PC-9 (cell line): ENCODE data around the gene ANKRD11. TPM values are rescaled to one million over a fixed set of nuclear protein-coding genes. Genes with fewer than 3 reads are reported as not detected.

Experiments
- BruUV-seq: library from RNA; stranded (reverse); fragments of 400-500 nt; replicated peaks from 2 replicates; lab custom pipeline; 2021; lab: Mats Ljungman, UMichigan
- CTCF ChIA-PET: fragments of 300-600 bp; sonication (Branson Sonifier 250); formaldehyde crosslinking; loops from one replicate; lab custom pipeline; 2022; ENCODE audit warnings: antibody characterized with exemption; lab: Charles Lee
- POLR2A ChIA-PET: fragments of 300-600 bp; sonication (Branson Sonifier 250); formaldehyde crosslinking; loops from one replicate; lab custom pipeline; 2022; ENCODE audit warnings: antibody characterized with exemption; ENCODE audit not compliant: unreplicated experiment; lab: Charles Lee
- DNase-seq, 2 experiments: peaks; one replicate each; pipeline versions ENCODE4 v3.0.0 to v3.0.0-alpha.2; 2015 to 2022; ENCODE audit warnings: mixed read lengths in 1 of 2
- H2AFZ ChIP-seq: fragments of 200-600 bp; sonication (generic); 2 replicates; pipeline ENCODE4 v1.8.1; 2017; ENCODE audit warnings: antibody characterized with exemption
- H3F3A ChIP-seq: fragments of 200-600 bp; sonication (generic); 2 replicates; pipeline ENCODE4 v1.8.1; 2017; ENCODE audit warnings: antibody characterized with exemption, mild to moderate bottlenecking, low read depth; ENCODE audit not compliant: insufficient read depth
- H3K27ac ChIP-seq: fragments of 200-600 bp; sonication (generic); 2 replicates; pipeline ENCODE4 v1.6.1; 2016; ENCODE audit warnings: mixed run types
- H3K27me3 ChIP-seq: fragments of 200-600 bp; sonication (generic); 2 replicates; pipeline ENCODE4 v1.6.1; 2016; ENCODE audit warnings: low read depth, mixed run types; ENCODE audit not compliant: insufficient read depth
- H3K36me3 ChIP-seq: fragments of 200-600 bp; sonication (generic); 2 replicates; pipeline ENCODE4 v1.6.1; 2016; ENCODE audit warnings: low read depth, mixed run types
- H3K4me1 ChIP-seq: fragments of 200-600 bp; sonication (generic); replicated peaks from 2 replicates; pipeline ENCODE4 v1.6.1; 2016; ENCODE audit warnings: mixed run types; ENCODE audit not compliant: insufficient read depth
- H3K4me2 ChIP-seq: fragments of 200-600 bp; sonication (generic); 2 replicates; pipeline ENCODE4 v1.6.1; 2017; ENCODE audit warnings: mixed run types
- H3K4me3 ChIP-seq: fragments of 200-600 bp; sonication (generic); 2 replicates; pipeline ENCODE4 v1.6.1; 2016; ENCODE audit warnings: mixed run types
- H3K79me2 ChIP-seq: fragments of 200-600 bp; sonication (generic); 2 replicates; pipeline ENCODE4 v1.6.1; 2017; ENCODE audit warnings: low read depth, mixed run types
- H3K9me2 ChIP-seq: fragments of 200-600 bp; sonication (generic); 2 replicates; pipeline ENCODE4 v1.8.1; 2017; ENCODE audit warnings: mild to moderate bottlenecking; ENCODE audit not compliant: insufficient read depth
- H3K9me3 ChIP-seq: fragments of 200-600 bp; sonication (generic); 2 replicates; pipeline ENCODE4 v1.8.1; 2016; ENCODE audit warnings: low read depth; ENCODE audit not compliant: insufficient read depth
- H4K20me1 ChIP-seq: fragments of 200-600 bp; sonication (generic); 2 replicates; pipeline ENCODE4 v1.8.1; 2017; ENCODE audit not compliant: insufficient read depth
- EZH2 ChIP-seq: fragments of 200-600 bp; sonication (generic); IDR thresholded peaks from 2 replicates; pipeline ENCODE4 v1.8.0; 2017; ENCODE audit warnings: antibody characterized with exemption, low read depth
- intact Hi-C: fragments of 100-400 bp; cut with micrococcal nuclease; formaldehyde crosslinking; loops from one replicate; pipeline ENCODE4 v1.10.0; 2022; ENCODE audit not compliant: unreplicated experiment
- total RNA-seq: library from RNA; stranded (reverse); gene quantifications from 2 replicates; pipeline ENCODE4 v1.2.3, GENCODE V29; 2021
- TF ChIP-seq, protein P1 (sequence below): fragments of 200-600 bp; sonication (generic); conservative IDR thresholded peaks from 2 replicates; pipeline ENCODE4 v1.6.1; 2017; ENCODE audit warnings: mixed run types, antibody characterized with exemption, mild to moderate bottlenecking, moderate library complexity

Gene ANKRD11
- total RNA-seq, 1 experiment from 2014 or later: 220 TPM

DNA sequence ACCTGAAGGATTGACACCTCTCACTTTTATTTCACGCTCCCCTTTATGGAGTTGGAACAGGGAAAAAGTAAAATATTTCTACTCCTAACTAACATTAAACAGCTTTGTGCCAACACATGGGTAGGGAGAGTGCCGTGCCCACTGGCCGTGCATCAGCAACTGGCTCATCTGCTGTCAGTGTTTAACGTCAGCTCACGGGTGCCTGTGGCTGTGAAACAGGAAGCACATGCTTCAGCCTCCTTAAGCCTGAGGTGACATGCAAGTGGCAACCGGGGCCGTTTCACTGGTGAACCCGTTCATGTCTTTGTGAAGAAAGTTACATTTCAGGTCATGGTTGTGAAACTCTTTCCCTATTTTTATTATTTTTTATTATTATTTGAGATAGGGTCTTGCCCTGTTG is 21.0 kb upstream of the ANKRD11 start:
- H4K20me1 ChIP-seq: peaks cover 13% of the 10 kb centered on the region
- no peak for TF ChIP-seq EZH2
- TF ChIP-seq, protein P1, sequence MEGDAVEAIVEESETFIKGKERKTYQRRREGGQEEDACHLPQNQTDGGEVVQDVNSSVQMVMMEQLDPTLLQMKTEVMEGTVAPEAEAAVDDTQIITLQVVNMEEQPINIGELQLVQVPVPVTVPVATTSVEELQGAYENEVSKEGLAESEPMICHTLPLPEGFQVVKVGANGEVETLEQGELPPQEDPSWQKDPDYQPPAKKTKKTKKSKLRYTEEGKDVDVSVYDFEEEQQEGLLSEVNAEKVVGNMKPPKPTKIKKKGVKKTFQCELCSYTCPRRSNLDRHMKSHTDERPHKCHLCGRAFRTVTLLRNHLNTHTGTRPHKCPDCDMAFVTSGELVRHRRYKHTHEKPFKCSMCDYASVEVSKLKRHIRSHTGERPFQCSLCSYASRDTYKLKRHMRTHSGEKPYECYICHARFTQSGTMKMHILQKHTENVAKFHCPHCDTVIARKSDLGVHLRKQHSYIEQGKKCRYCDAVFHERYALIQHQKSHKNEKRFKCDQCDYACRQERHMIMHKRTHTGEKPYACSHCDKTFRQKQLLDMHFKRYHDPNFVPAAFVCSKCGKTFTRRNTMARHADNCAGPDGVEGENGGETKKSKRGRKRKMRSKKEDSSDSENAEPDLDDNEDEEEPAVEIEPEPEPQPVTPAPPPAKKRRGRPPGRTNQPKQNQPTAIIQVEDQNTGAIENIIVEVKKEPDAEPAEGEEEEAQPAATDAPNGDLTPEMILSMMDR: no peak
- intact Hi-C loops: no loop called here
- POLR2A ChIA-PET: no interaction called here
- no peak overlapping the region for H3K4me3 ChIP-seq
- no peaks in the 10 kb centered on the region for H3K27me3 ChIP-seq
- no peak overlapping the region for H3K4me2 ChIP-seq
- H3K79me2 ChIP-seq: peaks cover 51% of the 10 kb centered on the region
- no peaks in the 10 kb centered on the region for H3K9me3 ChIP-seq
- peaks cover 21% of the 10 kb centered on the region; the same call in 1 of the 2 replicates for H3F3A ChIP-seq
- H3K36me3 ChIP-seq: peaks cover 11% of the 10 kb centered on the region
- no peaks in the 10 kb centered on the region for H3K9me2 ChIP-seq
- DNase-seq: no peak
- H3K27ac ChIP-seq: no peak overlapping the region
- H3K4me1 ChIP-seq: peaks cover 20% of the 10 kb centered on the region
- CTCF ChIA-PET: interaction anchor here (1.0 kb wide), 1 partner anchor 264 kb away, joined by 4 read pairs; no protein-coding TSS in a partner anchor
- BruUV-seq: no TSS peak
- H2AFZ ChIP-seq: no peak overlapping the region

GRCh38 chr16:89510526-89510925 is 20.2 kb upstream of the ANKRD11 start:
- H3K79me2 ChIP-seq: peaks cover 51% of the 10 kb centered on the region
- BruUV-seq: no TSS peak
- H3K4me3 ChIP-seq: no peak overlapping the region
- no peak for DNase-seq
- no peak overlapping the region for H3K4me2 ChIP-seq
- no peaks in the 10 kb centered on the region for H3K9me3 ChIP-seq
- peaks cover 29% of the 10 kb centered on the region for H3K4me1 ChIP-seq
- peaks cover 29% of the 10 kb centered on the region for H3F3A ChIP-seq
- peaks cover 8% of the 10 kb centered on the region for H3K36me3 ChIP-seq
- intact Hi-C loops: no loop called here
- POLR2A ChIA-PET: no interaction called here
- no peaks in the 10 kb centered on the region for H3K9me2 ChIP-seq
- H2AFZ ChIP-seq: no peak overlapping the region
- H4K20me1 ChIP-seq: peaks cover 13% of the 10 kb centered on the region
- TF ChIP-seq EZH2: no peak
- TF ChIP-seq, protein P1: no peak
- no peaks in the 10 kb centered on the region for H3K27me3 ChIP-seq
- H3K27ac ChIP-seq: no peak overlapping the region
- CTCF ChIA-PET: interaction anchor here (0.6 kb wide), 3 partner anchors 21 to 941 kb away, joined by 5 to 8 read pairs (median 6); no protein-coding TSS in a partner anchor

DNA sequence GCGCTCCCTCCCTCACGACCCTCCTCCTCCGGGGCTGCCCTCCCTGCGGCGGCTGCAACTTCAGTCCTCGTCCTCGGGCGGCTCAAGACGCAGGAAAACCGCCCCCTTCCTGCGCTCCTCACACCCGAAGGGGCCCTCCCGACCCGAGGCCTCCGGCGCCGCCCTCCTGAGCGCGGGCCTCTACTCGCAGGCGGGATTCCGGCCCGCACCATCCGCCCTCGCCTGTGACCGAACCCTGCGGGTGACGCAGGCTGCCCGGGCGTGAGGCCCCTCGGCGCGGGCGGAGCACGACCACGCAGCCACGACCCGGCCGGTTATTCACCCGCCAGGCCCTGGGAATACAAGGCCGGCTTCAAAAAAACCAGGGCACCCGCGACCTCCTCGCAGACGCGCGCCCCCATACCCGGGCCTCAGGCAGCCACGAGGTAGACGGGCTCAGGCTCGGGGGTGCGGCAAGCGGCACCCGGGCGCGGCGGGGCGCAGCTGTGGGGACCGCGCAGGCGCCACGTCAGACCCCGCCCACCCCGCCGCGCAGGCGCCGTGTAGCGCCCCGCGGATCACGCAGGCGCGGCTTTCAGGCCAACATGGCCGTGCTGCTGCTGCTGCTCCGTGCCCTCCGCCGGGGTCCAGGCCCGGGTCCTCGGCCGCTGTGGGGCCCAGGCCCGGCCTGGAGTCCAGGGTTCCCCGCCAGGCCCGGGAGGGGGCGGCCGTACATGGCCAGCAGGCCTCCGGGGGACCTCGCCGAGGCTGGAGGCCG is 17.7 kb upstream of the ANKRD11 start, which contains the start of gene SPG7:
Gene SPG7, plus strand, starts transcription at position 570 of the 757 bp plus-strand sequence. Its CDS starts 15 bp downstream, at position 585.
- TF ChIP-seq, protein P1: no peak
- TF ChIP-seq EZH2: no peak
- DNase-seq: peak; percentile 64 to 95
- peaks cover 57% of the 10 kb centered on the region for H3K79me2 ChIP-seq
- no peaks in the 10 kb centered on the region for H3K9me3 ChIP-seq
- CTCF ChIA-PET: interaction anchor here (0.5 to 0.6 kb wide), 2 partner anchors 28 to 44 kb away, joined by 4 read pairs; no protein-coding TSS in a partner anchor
- BruUV-seq: no TSS peak
- peaks cover 13% of the 10 kb centered on the region for H4K20me1 ChIP-seq
- intact Hi-C loops: loop anchor here (2.0 to 5.0 kb wide), 2 partner anchors 54 to 177 kb away; partner anchors contain the start of gene RPL13
- H3K27me3 ChIP-seq: no peaks in the 10 kb centered on the region
- H3K4me2 ChIP-seq: peak within 1 kb of the TSS; percentile 100
- H3K4me3 ChIP-seq: peak within 1 kb of the TSS; percentile 84
- POLR2A ChIA-PET: interaction anchor here (0.5 to 0.6 kb wide), 3 partner anchors 17 to 337 kb away, joined by 3 to 21 read pairs (median 3); partner anchors contain the start of gene CDH15
- peaks cover 49% of the 10 kb centered on the region for H3K4me1 ChIP-seq
- H3K27ac ChIP-seq: peak within 1 kb of the TSS; percentile 60
- peak within 1 kb of the TSS; percentile 82 for H2AFZ ChIP-seq
- peaks cover 44% of the 10 kb centered on the region for H3F3A ChIP-seq
- H3K36me3 ChIP-seq: peaks cover 8% of the 10 kb centered on the region
- no peaks in the 10 kb centered on the region for H3K9me2 ChIP-seq
